Stimulated activated effector memory CD8-positive, alpha-beta T cell treated with anti-CD3 and anti-CD28 coated beads, Interleukin-12 subunit alpha, Interleukin-12 subunit beta, amount 100 ng/mL, for 72 hours (primary cell): ENCODE measurements around the gene HMHB1.

Source experiments
- ATAC-seq: fragments of 150-1000 bp; cut with Tn5 transposase; 2 replicates; pipeline ENCODE4 v1.10.0; 2021
- DNase-seq, 2 donors: peaks; one replicate each; pipeline ENCODE4 v3.0.0; 2021 to 2022; ENCODE audit warnings: low spot score in 2 of 2
- H3K27ac Mint-ChIP-seq: one replicate; pipeline ENCODE4 v1.8.0; 2022; ENCODE audit warnings: mild to moderate bottlenecking, mixed read lengths
- H3K36me3 Mint-ChIP-seq: one replicate; pipeline ENCODE4 v1.8.0; 2022; ENCODE audit warnings: mild to moderate bottlenecking, mixed read lengths
- H3K4me1 Mint-ChIP-seq: one replicate; pipeline ENCODE4 v1.8.0; 2022; ENCODE audit warnings: mixed read lengths
- H3K4me3 Mint-ChIP-seq: one replicate; pipeline ENCODE4 v1.8.0; 2022; ENCODE audit warnings: mild to moderate bottlenecking, mixed read lengths
- H3K9me3 Mint-ChIP-seq: one replicate; pipeline ENCODE4 v1.8.0; 2022; ENCODE audit warnings: mixed read lengths

HMHB1 gene

GRCh38 chr5:143812085-143812705, at the start of gene HMHB1:
HMHB1 (plus strand) TSS chr5:143812161.
- ATAC-seq, result peak; percentile 55
- Mint-ChIP-seq H3K9me3 (peaks cover 3% of the 10 kb centered on the region), H3K4me3 (peak within 1 kb of the TSS; percentile 50), H3K36me3 (no peaks in the 10 kb centered on the region), H3K27ac (peak within 1 kb of the TSS; percentile 58), H3K4me1 (peaks cover 13% of the 10 kb centered on the region)
- no peak for DNase-seq

- Mint-ChIP-seq H3K4me3 (no peak overlapping the region), H3K36me3 (peaks cover 5% of the 10 kb centered on the region), H3K4me1 (peaks cover 18% of the 10 kb centered on the region), H3K9me3 (no peaks in the 10 kb centered on the region), H3K27ac (no peak overlapping the region)
- no peak for ATAC-seq
- DNase-seq, result no peak
These were observed 49.2 kb upstream of the HMHB1 start for GRCh38 chr5:143762636-143763220.

GRCh38 chr5:143767162-143767561, 44.8 kb upstream of the HMHB1 start:
- Mint-ChIP-seq H3K27ac (no peak overlapping the region), H3K4me3 (no peak overlapping the region), H3K9me3 (no peaks in the 10 kb centered on the region), H3K4me1 (no peaks in the 10 kb centered on the region), H3K36me3 (no peaks in the 10 kb centered on the region)
- no peak for DNase-seq
- no peak for ATAC-seq

- DNase-seq (no peak), ATAC-seq (no peak)
- H3K9me3 Mint-ChIP-seq, result no peaks in the 10 kb centered on the region
- H3K27ac Mint-ChIP-seq, result no peak overlapping the region
- no peaks in the 10 kb centered on the region for H3K4me1 Mint-ChIP-seq
- no peaks in the 10 kb centered on the region for H3K36me3 Mint-ChIP-seq
- no peak overlapping the region for H3K4me3 Mint-ChIP-seq
These were observed 42.8 kb upstream of the HMHB1 start for GRCh38 chr5:143769026-143769786.

- H3K27ac Mint-ChIP-seq, result no peak overlapping the region
- DNase-seq (no peak), ATAC-seq (no peak)
- no peak overlapping the region for H3K4me3 Mint-ChIP-seq
- H3K9me3 Mint-ChIP-seq, result no peaks in the 10 kb centered on the region
- no peaks in the 10 kb centered on the region for H3K4me1 Mint-ChIP-seq
- no peaks in the 10 kb centered on the region for H3K36me3 Mint-ChIP-seq
These were observed 41.5 kb upstream of the HMHB1 start for GRCh38 chr5:143770450-143770849.

- Mint-ChIP-seq H3K27ac (no peak overlapping the region), H3K4me3 (no peak overlapping the region), H3K36me3 (no peaks in the 10 kb centered on the region), H3K4me1 (no peaks in the 10 kb centered on the region), H3K9me3 (no peaks in the 10 kb centered on the region)
- ATAC-seq, result no peak
- no peak for DNase-seq
These were observed 40.8 kb upstream of the HMHB1 start for GRCh38 chr5:143771189-143771588.

- H3K27ac Mint-ChIP-seq, result no peak overlapping the region
- no peaks in the 10 kb centered on the region for H3K9me3 Mint-ChIP-seq
- no peak for DNase-seq
- H3K4me1 Mint-ChIP-seq, result no peaks in the 10 kb centered on the region
- H3K36me3 Mint-ChIP-seq, result no peaks in the 10 kb centered on the region
- H3K4me3 Mint-ChIP-seq, result no peak overlapping the region
- ATAC-seq, result no peak
These were observed 40.4 kb upstream of the HMHB1 start for GRCh38 chr5:143771602-143772001.

- ATAC-seq (no peak), DNase-seq (no peak)
- H3K36me3 Mint-ChIP-seq, result no peaks in the 10 kb centered on the region
- no peak overlapping the region for H3K4me3 Mint-ChIP-seq
- no peak overlapping the region for H3K27ac Mint-ChIP-seq
- no peaks in the 10 kb centered on the region for H3K9me3 Mint-ChIP-seq
- no peaks in the 10 kb centered on the region for H3K4me1 Mint-ChIP-seq
These were observed 39.3 kb upstream of the HMHB1 start for GRCh38 chr5:143772621-143773020.

- Mint-ChIP-seq H3K4me3 (no peak overlapping the region), H3K4me1 (no peaks in the 10 kb centered on the region), H3K27ac (no peak overlapping the region), H3K9me3 (no peaks in the 10 kb centered on the region), H3K36me3 (no peaks in the 10 kb centered on the region)
- ATAC-seq, result peak; percentile 88
- DNase-seq, result no peak
These were observed 36.7 kb upstream of the HMHB1 start for GRCh38 chr5:143775258-143775657.

GRCh38 chr5:143776951-143777350, 35.0 kb upstream of the HMHB1 start:
- DNase-seq, result no peak
- Mint-ChIP-seq H3K4me3 (no peak overlapping the region), H3K4me1 (no peaks in the 10 kb centered on the region), H3K27ac (no peak overlapping the region), H3K9me3 (no peaks in the 10 kb centered on the region), H3K36me3 (no peaks in the 10 kb centered on the region)
- no peak for ATAC-seq

- DNase-seq (no peak), ATAC-seq (no peak)
- H3K36me3 Mint-ChIP-seq, result no peaks in the 10 kb centered on the region
- no peaks in the 10 kb centered on the region for H3K4me1 Mint-ChIP-seq
- no peaks in the 10 kb centered on the region for H3K9me3 Mint-ChIP-seq
- H3K27ac Mint-ChIP-seq, result no peak overlapping the region
- no peak overlapping the region for H3K4me3 Mint-ChIP-seq
These were observed 32.5 kb upstream of the HMHB1 start for GRCh38 chr5:143779506-143779905.

- Mint-ChIP-seq H3K4me1 (no peaks in the 10 kb centered on the region), H3K27ac (no peak overlapping the region), H3K9me3 (no peaks in the 10 kb centered on the region), H3K36me3 (no peaks in the 10 kb centered on the region), H3K4me3 (no peak overlapping the region)
- ATAC-seq (no peak), DNase-seq (no peak)
These were observed 29.9 kb upstream of the HMHB1 start for GRCh38 chr5:143781993-143782520.

GRCh38 chr5:143782588-143783386, 29.2 kb upstream of the HMHB1 start:
- H3K36me3 Mint-ChIP-seq, result no peaks in the 10 kb centered on the region
- H3K9me3 Mint-ChIP-seq, result no peaks in the 10 kb centered on the region
- no peak for ATAC-seq
- no peak overlapping the region for H3K4me3 Mint-ChIP-seq
- no peak for DNase-seq
- H3K27ac Mint-ChIP-seq, result no peak overlapping the region
- no peaks in the 10 kb centered on the region for H3K4me1 Mint-ChIP-seq

GRCh38 chr5:143788401-143788800, 23.6 kb upstream of the HMHB1 start:
- ATAC-seq, result no peak
- Mint-ChIP-seq H3K9me3 (no peaks in the 10 kb centered on the region), H3K36me3 (no peaks in the 10 kb centered on the region), H3K4me3 (no peak overlapping the region), H3K4me1 (no peaks in the 10 kb centered on the region), H3K27ac (no peak overlapping the region)
- no peak for DNase-seq

- H3K9me3 Mint-ChIP-seq, result no peaks in the 10 kb centered on the region
- H3K4me3 Mint-ChIP-seq, result no peak overlapping the region
- no peaks in the 10 kb centered on the region for H3K36me3 Mint-ChIP-seq
These were observed 21.4 kb upstream of the HMHB1 start for GRCh38 chr5:143790457-143791112.

More at GRCh38 chr5:143790457-143791112, 21.4 kb upstream of the HMHB1 start:
- Mint-ChIP-seq H3K4me1 (no peaks in the 10 kb centered on the region), H3K27ac (no peak overlapping the region)
- no peak for ATAC-seq
- no peak for DNase-seq
